Measurements from ENCODE around the gene RABGAP1L.
"Not testable (repeated sequence)": the region's sequence is repeated elsewhere in the genome, so short reads cannot be mapped to it uniquely, and the experiment has no call there.

Gene RABGAP1L

GRCh38 chr1:174156437-174156836, 2.9 kb upstream of the RABGAP1L start:
- no peak for DNase-seq

DNA sequence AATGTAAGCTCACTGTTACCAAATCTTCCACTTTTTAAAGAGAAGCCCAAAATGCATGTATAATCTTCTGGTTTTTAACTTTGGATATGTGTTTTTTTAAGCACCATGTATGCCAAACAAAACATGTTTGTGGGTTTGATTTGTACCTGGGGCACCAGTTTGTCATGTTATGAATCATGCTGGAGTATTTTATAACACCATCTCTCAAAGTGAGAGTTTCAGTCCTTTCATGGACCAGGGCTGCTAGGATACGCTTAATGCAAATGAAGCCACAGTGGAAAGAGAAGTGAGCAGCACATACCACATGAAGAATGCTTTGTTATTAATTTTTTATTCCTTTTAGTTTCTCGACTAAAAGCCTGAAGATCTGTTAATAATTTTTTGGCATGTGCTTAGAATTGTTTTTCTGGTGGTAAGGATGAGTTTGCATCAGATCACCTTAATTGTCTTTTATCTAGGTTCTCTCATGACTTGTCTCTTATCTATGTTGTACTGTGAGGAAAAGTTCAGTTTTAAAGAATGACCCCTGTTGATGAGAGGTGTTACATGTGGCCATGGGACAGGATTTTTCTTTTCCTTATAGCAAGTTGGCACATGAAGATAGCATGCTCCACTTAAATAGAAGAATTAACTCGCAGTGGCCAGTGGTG, 2.0 kb upstream of the RABGAP1L start:
- no peak for DNase-seq

DNA sequence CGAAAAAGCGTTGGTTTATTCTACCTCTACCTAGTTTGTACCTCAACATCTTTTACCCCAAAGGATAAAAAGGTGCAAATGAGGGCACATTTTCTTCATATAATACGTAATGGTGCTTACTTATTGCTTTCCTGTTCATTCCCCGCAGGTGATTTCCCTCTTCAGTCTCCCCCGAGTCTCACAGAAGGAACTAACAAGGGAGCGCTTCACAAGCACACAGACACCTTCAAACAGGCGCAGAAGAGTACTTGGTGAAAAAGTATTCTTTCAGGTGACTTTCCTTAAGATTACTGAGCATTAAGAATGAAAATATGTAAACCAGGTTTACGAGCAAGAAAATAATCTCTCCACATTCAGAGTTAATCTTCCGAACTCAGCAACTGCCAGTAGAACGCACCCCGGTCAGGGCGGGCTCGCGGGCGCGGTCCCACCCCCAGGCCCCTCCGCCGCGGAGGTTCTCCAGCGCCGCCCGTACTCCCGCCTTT, 511 bp upstream of the RABGAP1L start:
- no peak for DNase-seq

- DNase-seq = no peak
Measured at GRCh38 chr1:174160109-174160473, 771 bp downstream of the RABGAP1L start.

- DNase-seq = no peak
Measured at GRCh38 chr1:174160603-174161002, 1.3 kb downstream of the RABGAP1L start.

GRCh38 chr1:174161813-174162212, 2.5 kb downstream of the RABGAP1L start:
- no peak for DNase-seq

DNA sequence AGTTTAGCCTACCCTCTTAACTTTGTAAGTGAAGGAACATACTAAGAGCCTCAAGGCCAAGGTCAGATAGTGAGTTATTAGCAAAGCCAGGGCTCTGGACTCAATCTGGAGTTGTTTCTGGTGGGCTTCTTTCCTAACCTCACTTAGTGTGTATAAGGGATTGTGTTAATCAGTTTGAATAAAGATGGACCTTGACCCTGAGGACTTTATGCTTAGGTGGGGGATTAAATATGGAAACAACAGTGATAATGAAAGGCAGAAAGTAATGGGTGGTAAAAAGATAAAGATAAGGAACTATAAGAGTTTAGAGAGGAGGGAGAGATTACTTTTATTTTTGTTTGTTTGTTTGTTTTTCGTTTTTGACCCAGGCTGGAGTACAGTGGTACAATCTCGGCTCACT, 5.5 kb downstream of the RABGAP1L start:
- no peak for DNase-seq

DNA sequence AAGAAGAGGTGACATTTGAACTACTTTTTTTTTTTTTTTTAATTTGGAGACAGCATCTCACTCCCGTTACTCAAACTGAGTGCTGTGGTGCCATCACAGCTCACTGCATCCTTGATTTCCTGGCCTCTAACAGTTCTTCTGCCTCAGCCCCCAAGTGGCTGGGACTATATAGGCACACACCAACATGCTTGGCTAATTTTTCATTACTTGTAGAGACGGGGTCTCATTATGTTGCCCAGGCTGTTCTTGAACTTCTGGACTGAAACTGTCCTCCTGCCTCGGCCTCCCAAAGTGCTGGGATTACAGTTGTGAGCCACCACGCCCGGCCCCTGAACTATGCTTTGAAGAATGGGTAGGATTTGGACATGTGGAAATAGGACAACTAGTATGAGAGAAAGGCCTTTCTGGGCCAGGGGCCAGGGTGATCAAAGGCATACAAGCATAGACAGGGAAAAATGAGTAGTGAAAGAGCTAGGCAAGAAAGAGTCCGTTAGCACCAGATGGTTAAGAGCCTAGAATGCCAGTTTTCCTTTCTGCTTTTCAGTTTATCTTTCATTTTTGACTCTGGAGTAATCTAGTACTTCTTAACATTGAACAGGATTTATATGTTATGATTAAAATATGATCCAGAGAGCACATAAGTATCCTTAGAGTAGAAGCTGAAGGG, 6.3 kb downstream of the RABGAP1L start:
- DNase-seq = no peak

DNA sequence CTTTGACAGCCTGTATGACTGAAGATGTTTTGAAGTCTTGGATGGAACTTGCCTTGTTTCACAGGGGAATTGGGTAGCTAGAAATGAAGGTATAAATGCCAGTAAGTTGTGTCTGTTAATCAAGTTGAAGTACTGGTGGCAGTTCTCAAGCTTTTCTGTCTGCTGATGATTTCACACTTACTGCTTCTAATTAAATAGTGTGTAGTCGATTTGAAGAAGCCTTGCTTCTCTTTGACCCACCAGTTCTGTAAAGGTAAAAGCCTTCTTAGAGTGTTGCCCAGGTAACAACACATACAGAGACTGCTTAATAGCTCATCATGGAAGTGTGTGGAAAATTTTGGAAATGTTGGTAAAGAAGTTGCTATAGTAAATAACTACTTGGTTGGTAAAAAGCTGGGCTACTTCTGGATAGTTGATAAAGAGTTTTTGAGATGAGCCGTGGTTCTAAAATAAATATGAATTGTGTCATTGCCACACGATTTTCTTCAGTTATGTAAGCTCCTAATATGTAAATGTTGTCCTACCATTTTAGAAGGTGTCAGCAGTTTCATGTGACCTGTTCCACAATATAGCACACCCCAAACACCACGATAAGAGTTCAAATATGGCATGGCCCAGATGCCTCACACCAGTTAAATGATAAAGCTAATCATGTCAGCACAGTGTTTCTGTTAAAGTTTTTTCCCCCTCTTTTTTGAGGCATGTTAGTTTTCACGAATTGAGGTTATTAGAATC, 7.4 kb downstream of the RABGAP1L start:
- DNase-seq = no peak

DNA sequence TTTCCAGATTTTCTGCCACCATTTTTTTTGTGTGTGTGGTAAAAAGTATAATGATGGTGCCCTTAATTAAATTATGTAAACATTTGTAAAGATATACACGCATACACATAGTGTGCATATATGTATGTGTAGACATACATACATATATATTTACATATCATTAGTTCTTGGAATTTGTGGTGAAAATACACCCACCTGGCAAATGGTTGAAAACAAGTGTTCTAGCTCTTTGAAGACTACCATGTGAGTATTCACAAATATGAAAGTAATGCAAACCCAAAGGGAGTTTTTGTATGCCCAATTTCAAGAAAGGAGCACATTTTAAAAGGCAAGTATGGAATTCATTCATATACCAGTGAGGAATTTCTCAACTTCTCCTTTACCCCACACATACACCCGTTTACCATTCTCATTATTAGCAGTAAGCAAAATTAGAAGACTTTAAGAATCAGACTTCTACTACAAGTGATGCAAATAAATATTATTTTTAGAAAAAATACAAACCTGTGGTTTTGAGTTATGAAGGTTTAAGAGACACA, 8.0 kb downstream of the RABGAP1L start:
- DNase-seq = no peak

- no peak for DNase-seq
Measured at GRCh38 chr1:174169342-174169741, 10.0 kb downstream of the RABGAP1L start.

- DNase-seq = no peak
Measured at GRCh38 chr1:174171073-174171472, 11.8 kb downstream of the RABGAP1L start.

DNA sequence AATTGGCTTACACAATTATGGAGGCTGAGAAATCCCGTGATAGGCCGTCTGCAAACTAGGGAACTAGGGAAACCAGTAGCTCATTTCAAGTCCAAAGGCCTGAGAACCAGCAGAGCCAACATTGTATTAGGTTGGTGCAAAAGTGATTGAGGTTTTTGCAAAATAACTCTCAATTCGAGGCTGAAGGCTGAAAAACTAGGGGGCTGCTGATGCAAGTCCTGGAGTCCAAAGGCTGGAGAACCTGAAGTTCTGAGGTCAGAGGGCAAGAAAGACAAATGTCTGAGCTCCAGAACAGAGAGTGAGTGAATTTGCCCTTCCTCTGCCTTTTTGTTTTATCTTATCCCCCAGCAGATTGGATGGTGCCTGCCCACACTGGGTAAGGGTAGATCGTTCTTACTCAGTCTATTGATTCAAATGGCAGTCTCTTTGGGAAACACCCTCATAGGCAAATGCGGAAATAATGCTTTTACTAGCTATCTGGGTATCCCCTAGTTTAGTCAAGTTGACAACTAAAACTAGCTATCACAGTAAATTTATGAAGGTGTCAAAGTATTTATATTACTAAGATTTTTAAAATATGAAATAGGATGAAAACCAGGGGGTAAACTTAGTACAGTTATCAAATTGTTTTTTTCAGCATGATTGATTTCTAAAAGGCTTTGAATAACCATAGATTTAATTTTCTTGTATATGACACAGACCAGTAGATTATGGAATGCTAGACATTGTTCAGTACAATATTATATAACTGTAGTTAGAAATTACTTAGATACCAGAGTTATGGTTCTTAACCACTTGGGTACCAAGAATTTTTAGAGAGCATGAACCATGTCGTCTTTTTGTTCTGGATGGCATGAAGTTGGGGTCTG, 15.4 kb downstream of the RABGAP1L start:
- no peak for DNase-seq

DNA sequence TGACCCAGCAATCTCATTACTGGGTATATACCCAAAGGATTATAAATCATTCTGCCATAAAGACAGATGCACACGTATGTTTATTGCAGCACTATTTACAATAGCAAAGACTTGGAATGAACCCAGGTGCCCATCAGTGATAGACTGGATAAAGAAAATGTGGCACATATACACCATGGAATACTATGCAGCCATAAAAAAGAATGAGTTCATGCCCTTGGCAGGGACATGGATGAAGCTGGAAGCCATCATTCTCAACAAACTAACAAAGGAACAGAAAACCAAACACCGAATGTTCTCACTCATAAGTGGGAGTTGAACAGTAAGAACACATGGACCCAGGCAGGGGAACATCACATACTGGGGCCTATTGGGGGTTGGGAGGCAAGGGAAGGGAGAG, 19.1 kb downstream of the RABGAP1L start:
- not testable (repeated sequence) for DNase-seq

DNA sequence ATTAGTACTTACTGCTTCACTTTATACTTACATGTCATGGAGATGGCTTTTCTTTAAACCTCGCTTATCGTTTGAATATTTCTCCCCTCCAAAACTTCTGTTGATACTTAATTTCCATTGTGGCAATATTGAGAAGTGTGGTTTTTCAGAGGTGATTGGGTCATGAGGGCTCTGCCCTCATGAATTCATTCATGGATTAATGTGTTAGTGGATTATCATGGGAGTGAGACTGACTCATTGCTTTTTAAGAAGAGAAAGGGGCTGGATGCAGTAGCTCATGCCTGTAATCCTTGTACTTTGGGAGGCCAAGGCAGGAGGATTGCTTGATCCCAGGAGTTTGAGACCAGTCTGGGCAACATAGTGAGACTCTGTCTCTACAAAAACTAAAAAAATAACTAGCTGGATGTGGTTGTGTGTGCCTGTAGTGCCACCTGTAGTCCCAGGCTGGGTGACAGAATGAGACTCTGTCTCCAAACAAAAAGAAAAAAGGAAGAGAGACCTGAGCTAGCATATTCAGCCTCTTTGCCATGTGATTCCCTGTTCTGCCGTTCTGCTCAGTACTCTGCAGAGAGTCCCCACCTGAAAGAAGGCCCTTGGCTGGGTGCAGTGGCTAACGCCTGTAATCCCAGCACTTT, 30.2 kb downstream of the RABGAP1L start:
- DNase-seq = no peak

- no peak for DNase-seq
Measured at GRCh38 chr1:174190691-174191199, 31.4 kb downstream of the RABGAP1L start.

DNA sequence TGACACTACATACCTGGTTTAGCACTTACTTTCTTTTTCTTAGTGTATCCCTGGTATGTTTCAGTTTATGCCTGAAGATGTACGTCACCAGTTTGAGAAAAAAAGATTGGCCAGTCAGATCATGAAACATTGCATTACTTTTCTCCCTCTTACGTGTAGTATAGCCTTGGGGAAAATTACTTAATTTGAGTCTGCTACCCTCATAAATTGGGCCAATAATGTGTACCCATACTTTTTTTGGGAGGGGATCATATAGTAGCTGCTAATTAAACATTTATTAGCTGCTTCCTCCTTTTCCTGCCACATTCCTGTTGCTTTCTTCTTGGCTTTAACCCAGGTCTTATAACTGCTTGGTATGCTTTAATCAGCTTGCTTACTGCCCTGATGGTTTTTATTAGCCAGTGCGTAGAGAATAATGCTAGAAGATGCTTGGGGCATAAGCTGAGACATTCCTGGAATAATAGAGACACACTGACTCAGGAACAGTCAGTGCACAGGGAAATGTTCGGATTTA, 32.1 kb downstream of the RABGAP1L start:
- peak; percentile 22 for DNase-seq

DNA sequence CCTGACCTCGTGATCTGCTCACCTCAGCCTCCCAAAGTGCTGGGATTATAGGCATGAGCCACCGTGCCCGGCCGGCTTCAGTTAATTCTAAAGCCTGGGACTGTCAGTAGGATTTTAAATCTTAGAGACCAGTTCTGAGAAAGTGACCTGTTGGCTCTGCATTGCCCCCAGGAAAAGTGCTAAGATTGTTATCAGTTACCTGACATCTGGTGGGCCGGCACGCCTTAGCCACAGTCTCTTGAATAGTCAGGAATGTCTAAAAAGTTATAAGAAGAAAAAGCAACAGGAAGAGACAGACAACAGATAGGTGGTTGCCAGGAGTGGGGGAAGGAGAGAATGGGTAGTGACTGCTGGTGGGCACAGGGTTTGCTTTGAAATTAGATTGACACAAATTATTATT, 35.1 kb downstream of the RABGAP1L start:
- no peak for DNase-seq

- no peak for DNase-seq
Measured at GRCh38 chr1:174197088-174197487, 37.8 kb downstream of the RABGAP1L start.

DNA sequence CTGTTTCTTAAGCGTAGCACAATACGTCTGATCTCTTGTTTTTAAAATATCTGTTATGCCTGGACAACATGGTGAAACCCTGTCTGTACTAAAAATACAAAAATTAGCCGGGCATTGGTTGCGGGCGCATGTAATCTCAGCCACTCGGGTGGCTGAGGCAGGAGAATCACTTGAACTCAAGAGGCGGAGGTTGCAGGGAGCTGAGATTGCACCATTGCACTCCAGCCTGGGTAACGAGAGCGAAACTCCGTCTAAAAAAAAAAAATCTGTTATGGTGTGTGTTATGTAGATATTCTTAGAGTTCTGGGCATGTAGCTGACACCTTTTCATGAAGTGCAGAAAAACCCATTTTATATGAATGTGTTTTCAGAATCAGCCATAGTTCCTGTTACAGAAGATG, 38.2 kb downstream of the RABGAP1L start:
- no peak for DNase-seq

DNA sequence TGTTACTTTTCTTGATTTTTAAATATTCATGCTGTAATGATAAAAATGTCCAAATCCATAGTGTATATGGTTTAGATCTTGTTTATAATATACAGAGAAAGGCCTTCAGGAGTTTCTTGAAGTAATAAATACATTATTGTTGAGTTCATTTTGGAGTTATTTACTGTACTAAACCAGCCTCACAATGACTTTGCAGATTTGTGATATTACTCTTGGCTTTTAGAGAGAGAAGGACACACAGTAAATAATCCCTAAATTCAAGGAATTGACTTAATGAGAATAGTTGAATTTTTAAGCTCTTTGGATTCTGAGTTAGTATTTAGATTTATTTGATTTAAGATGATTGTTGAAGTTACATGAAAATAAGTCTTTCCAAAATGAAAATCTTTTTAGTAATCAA, 38.9 kb downstream of the RABGAP1L start:
- DNase-seq = no peak

DNA sequence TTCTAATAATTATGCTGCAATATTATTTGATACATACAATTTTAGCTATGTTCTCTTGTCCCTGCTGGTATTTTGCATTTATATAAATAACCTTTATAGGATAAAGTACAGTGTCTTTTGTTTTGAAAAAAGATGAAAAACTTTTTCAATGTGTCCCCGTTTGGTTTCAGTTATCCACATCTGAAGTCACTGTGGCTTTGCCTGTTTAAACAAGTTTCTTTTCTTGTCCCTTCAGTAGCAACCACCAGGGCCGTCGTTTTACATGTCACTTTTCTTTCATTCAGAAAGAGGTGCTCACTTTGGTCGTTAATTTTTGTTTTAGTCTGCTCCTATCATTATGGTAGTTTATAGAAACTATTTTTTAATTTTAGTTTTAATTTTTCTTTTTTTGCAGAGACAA, 41.4 kb downstream of the RABGAP1L start:
- DNase-seq = no peak
